HG02623 (cell line): ENCODE results near the gene FOXD1.
"Not testable (repeated sequence)": the region's sequence is repeated elsewhere in the genome, so short reads cannot be mapped to it uniquely, and the experiment has no call there.

ENCODE experiments used
- ATAC-seq: cut with Tn5 transposase; IDR thresholded peaks from one replicate; pipeline ENCODE4 v1.9.1; 2021; ENCODE audit warnings: moderate library complexity; ENCODE audit not compliant: unreplicated experiment

Gene FOXD1

DNA sequence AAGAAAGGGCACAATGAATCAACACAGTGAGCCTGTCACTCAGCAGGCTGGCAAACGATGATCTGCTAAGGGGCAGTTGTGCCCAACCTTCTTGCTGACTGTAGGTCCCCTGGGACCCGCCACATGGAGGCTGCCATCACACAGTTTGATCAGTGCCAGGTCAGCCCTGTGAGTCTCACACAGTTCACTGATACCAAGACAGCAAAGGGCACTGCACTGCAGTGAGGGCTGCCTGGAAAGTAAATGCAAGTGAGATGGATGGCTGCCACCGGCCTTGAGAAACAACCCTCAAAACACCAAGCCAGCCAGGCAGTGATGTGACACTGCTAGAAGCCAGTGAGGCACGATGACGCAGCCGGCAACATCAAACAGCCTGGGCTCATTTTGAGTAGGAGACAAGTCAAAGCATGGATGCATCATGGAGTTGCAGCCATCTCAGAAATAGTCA, 30.3 kb downstream of the FOXD1 start:
- no peak for ATAC-seq

DNA sequence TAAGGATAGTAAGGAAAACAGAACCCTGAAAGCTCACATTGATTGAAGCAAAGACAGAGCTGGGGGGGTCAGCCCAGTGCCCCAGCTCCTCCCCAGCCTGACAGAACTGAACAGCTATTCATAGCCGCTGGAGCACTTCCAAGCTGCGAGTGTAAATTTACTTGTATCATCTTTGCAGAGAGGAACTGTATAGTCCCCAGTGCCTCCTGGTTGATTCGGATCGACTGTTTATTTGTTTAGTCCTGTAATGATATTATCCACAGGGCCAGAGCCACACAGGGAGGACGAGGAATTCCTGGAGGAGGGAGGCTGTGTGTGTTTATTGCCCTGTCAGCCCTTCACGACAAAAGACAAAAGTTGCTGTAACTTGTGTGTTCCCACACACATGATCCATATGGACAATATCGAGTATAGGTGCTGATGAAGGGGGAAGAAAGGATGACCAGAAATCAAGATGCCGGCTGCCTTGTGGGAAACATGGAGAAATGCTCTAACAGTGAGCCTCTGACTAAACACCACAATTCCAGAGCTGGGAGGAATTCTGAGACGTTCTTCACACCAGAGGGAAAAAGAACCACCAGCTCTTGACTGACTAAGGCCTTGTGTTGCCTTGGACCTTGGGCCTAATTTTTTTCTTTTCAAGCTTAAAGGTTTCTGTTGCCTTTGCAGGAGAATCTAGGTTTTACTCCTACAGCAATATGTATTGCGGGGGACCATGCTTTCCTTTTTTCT, 31.1 kb downstream of the FOXD1 start:
- no peak for ATAC-seq

GRCh38 chr5:73415617-73416016, 33.0 kb downstream of the FOXD1 start:
- ATAC-seq, result no peak

- ATAC-seq, result no peak
These were observed 33.4 kb downstream of the FOXD1 start for GRCh38 chr5:73415171-73415570.

DNA sequence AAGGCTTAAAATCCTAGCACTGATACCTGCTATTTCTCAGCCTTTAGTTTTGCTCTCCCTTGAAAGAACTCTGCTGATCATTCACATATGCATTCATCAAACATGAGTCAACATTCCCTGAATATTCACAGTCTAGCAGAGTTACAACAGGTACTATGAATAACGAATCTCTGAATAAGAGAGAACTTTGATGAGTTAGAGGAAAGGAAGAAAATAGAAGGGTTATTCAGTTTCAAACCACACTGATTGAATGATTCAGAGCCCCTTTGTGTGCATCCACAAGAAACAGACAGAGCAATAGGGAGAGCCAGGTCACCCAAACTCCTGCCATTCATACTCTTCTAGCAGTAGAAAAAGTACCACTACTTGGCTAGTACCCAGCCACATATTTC, 36.0 kb downstream of the FOXD1 start:
- no peak for ATAC-seq

DNA sequence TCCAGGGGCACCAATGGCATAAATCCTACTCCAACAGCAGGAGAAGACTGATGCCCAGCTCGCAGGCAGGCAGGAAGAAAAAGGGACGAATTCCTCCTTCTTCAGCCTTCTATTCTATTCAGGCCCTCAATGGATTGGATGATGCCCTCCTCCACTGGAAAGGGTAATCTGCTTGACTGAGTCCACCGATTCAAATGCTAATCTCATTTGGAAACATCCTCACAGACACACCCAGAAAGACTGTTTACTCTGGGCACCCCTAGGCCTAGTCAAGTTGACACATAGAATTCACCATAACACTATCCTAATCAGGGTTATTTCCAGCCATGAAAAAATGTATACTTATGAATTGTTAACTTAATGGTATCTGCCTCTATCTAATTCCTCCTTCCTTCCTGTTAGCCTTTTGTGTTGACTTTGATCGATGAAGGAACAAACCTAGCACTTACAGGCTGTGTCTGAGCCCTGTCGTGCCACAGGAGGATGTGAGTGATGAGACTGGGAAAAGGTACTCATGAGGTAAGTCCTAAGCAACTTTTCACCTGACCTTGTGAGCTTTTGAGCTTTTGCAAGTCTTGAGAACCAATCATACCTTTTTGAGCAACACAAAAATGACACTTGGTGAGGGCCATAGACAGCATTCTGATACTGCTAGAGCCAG, 36.5 kb downstream of the FOXD1 start:
- ATAC-seq, result no peak

DNA sequence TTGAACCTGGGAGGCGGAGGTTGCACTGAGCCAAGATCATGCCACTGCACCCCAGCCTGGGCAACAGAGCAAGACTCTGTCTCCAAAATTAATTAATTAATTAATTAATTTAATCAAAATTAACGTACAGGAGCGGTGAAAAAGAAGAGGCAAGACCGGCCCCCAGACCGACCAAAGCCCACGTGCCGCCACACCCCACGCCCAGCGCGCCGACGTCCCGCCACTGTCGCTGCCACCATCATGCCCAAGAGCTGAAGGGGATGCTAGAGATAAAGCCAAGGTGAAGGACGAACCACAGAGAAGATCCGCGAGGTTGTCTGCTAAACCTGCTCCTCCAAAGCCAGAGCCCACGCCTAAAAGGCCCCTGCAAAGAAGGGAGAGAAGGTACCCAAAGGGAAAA, 38.6 kb downstream of the FOXD1 start:
- ATAC-seq, result not testable (repeated sequence)

GRCh38 chr5:73405691-73406090, 42.9 kb downstream of the FOXD1 start:
- no peak for ATAC-seq

DNA sequence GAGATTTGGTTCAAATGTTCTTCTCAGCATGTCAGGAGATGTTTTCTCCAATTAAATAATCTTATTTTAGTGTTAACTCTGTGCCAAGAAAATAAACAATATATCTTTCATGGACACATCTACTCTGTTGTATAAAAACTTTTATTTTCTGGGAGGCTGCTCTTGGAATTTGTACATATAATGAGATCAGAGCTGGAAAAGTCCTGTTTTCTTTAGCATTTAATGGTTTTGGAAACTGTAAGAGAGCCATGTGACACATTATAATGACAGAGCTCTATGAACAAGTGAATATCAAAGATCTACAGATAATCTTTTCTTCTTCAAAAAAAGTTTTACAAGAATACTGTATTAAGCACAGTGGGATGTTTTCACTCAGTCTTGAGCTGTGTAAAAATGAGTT, 48.8 kb downstream of the FOXD1 start:
- no peak for ATAC-seq
